ENCODE data around the gene PRORP. TPM values are rescaled to one million over a fixed set of nuclear protein-coding genes. Genes with fewer than 3 reads are reported as not detected.

Gene PRORP
- total RNA-seq, 2 donors from 2014 or later, result 25.2 to 27.6 TPM

DNA sequence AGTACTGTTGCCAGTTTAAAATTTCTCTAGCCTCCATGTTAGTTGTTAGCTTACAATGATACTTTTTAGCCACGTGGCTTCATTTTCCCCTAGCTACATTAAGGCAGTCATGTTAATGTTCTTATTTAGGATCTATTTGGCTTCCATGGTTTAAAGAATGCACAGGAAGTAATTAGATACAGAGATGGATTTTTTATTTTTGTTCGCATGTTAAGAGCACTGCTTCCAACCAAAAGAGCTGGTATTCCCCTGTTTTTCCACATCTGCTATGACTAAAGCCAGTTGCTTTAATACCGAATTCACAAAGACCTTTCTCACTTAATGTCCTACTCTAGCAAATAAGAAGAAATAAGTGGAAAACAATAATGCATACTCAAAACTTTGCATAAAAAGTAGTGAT is 45.1 kb downstream of the PRORP start:
- DNase-seq, result no peak
- ATAC-seq, result no peak
- intact Hi-C loops (cut with DNase I, micrococcal nuclease), result no loop called here

Other genes starting within 250 kb of the PRORP start
- gene BAZ1A, start 247.2 kb upstream of the PRORP start, total RNA-seq, result 10 to 100 TPM; 29.1 to 36.1 TPM
- gene SRP54, start 139.6 kb upstream of the PRORP start, total RNA-seq, result 10 to 100 TPM; 38.3 to 43.4 TPM
- gene FAM177A1, start 76.3 kb upstream of the PRORP start, total RNA-seq, result 100 to 1,000 TPM; 147 to 199 TPM
- gene PPP2R3C, start 562 bp upstream of the PRORP start, total RNA-seq, result 10 to 100 TPM; 23.9 to 27.8 TPM
- gene PSMA6, start 169.8 kb downstream of the PRORP start, total RNA-seq, result 100 to 1,000 TPM; 138 to 171 TPM